Upper lobe of right lung (tissue), 1 donor: Measurements from ENCODE around the gene PAAF1. TPM values are rescaled to one million over a fixed set of nuclear protein-coding genes. Genes with fewer than 3 reads are reported as not detected.
A peak's percentile ranks its signal among the peaks of the same experiment; 100 is the strongest.

Source experiments
- ATAC-seq: fragments of 200-7000 bp; cut with Tn5 transposase; one replicate; pipeline ENCODE4 v1.9.1; 2020; ENCODE audit warnings: mild to moderate bottlenecking, moderate library complexity
- DNase-seq: peaks from one replicate; pipeline ENCODE4 v3.0.0-alpha.2; 2020
- H3K27ac ChIP-seq: fragments of 200-600 bp; one replicate; pipeline ENCODE4 v1.8.0; 2022
- H3K27me3 ChIP-seq: fragments of 200-600 bp; one replicate; pipeline ENCODE4 v1.8.0; 2022; ENCODE audit warnings: mild to moderate bottlenecking
- H3K36me3 ChIP-seq: fragments of 200-600 bp; one replicate; pipeline ENCODE4 v1.8.0; 2022
- H3K4me1 ChIP-seq: fragments of 200-600 bp; one replicate; pipeline ENCODE4 v1.8.0; 2022
- H3K4me3 ChIP-seq: fragments of 200-600 bp; one replicate; pipeline ENCODE4 v1.8.0; 2022; ENCODE audit warnings: mild to moderate bottlenecking
- H3K9me3 ChIP-seq: fragments of 200-600 bp; one replicate; pipeline ENCODE4 v1.8.0; 2022
- CTCF ChIP-seq: fragments of 200-600 bp; IDR thresholded peaks from one replicate; pipeline ENCODE4 v1.8.0; 2022; ENCODE audit warnings: antibody characterized with exemption
- intact Hi-C: fragments of 100-400 bp; cut with DNase I; formaldehyde crosslinking; loops from one replicate; pipeline ENCODE4 v1.11.0; 2022
- total RNA-seq: library from RNA; stranded (reverse); fragmentation: NEBNext Ultra II Directional; extraction: Animal tissue kit (Norgen Biotek cat#: 25700); gene quantifications from one replicate; pipeline ENCODE4 v1.2.1, GENCODE V29; 2021
- donor health status: DM: no; HTN: yes; CAD: no; lungs with severe emphysema.

PAAF1 gene
- total RNA-seq, 1 donor from 2014 or later, result 13.9 TPM

GRCh38 chr11:73860202-73860601, 16.6 kb upstream of the PAAF1 start:
- peaks cover 31% of the 10 kb centered on the region for H3K36me3 ChIP-seq

GRCh38 chr11:73862986-73863385, 13.8 kb upstream of the PAAF1 start:
- Histone ChIP-seq H3K36me3 (peaks cover 31% of the 10 kb centered on the region), H3K27me3 (no peaks in the 10 kb centered on the region), H3K9me3 (no peaks in the 10 kb centered on the region), H3K4me3 (no peak overlapping the region), H3K27ac (no peak overlapping the region), H3K4me1 (no peaks in the 10 kb centered on the region)
- TF ChIP-seq CTCF, result no peak
- no peak for DNase-seq
- no peak for ATAC-seq
- intact Hi-C loops, result no loop called here

More at GRCh38 chr11:73860202-73860601, 16.6 kb upstream of the PAAF1 start:
- no peak overlapping the region for H3K27ac ChIP-seq
- intact Hi-C loops, result no loop called here
- no peaks in the 10 kb centered on the region for H3K4me1 ChIP-seq
- DNase-seq (no peak), ATAC-seq (no peak)
- no peaks in the 10 kb centered on the region for H3K9me3 ChIP-seq
- H3K4me3 ChIP-seq, result no peak overlapping the region
- H3K27me3 ChIP-seq, result no peaks in the 10 kb centered on the region
- TF ChIP-seq CTCF, result no peak

- Histone ChIP-seq H3K4me3 (no peak overlapping the region), H3K27me3 (no peaks in the 10 kb centered on the region), H3K36me3 (peaks cover 20% of the 10 kb centered on the region), H3K9me3 (no peaks in the 10 kb centered on the region), H3K27ac (no peak overlapping the region), H3K4me1 (no peaks in the 10 kb centered on the region)
- DNase-seq (no peak), ATAC-seq (no peak)
- intact Hi-C loops, result no loop called here
- no peak for TF ChIP-seq CTCF
These were observed 10.7 kb upstream of the PAAF1 start for GRCh38 chr11:73866095-73866579.

GRCh38 chr11:73866586-73866996, 10.2 kb upstream of the PAAF1 start:
- ATAC-seq, result peak; percentile 33

GRCh38 chr11:73869332-73869949, 7.4 kb upstream of the PAAF1 start:
- no peak for ATAC-seq
- intact Hi-C loops, result no loop called here
- H3K4me1 ChIP-seq, result no peaks in the 10 kb centered on the region
- peaks cover 31% of the 10 kb centered on the region for H3K36me3 ChIP-seq
- H3K27me3 ChIP-seq, result no peaks in the 10 kb centered on the region
- TF ChIP-seq CTCF, result no peak
- no peak overlapping the region for H3K4me3 ChIP-seq
- no peaks in the 10 kb centered on the region for H3K9me3 ChIP-seq
- no peak for DNase-seq
- no peak overlapping the region for H3K27ac ChIP-seq

More at GRCh38 chr11:73866586-73866996, 10.2 kb upstream of the PAAF1 start:
- Histone ChIP-seq H3K27me3 (no peaks in the 10 kb centered on the region), H3K36me3 (peaks cover 23% of the 10 kb centered on the region), H3K27ac (no peak overlapping the region), H3K4me3 (no peak overlapping the region), H3K9me3 (no peaks in the 10 kb centered on the region), H3K4me1 (no peaks in the 10 kb centered on the region)
- no peak for TF ChIP-seq CTCF
- no peak for DNase-seq
- intact Hi-C loops, result no loop called here
